BJ (cell line): ENCODE results near the gene KRT4. TPM values are rescaled to one million over a fixed set of nuclear protein-coding genes. Genes with fewer than 3 reads are reported as not detected.

ENCODE experiments used
- CTCF ChIA-PET: fragments of 350-600 bp; formaldehyde crosslinking; extraction: SDS; loops from one replicate; lab custom pipeline; 2021; ENCODE audit warnings: antibody characterized with exemption, inconsistent platforms; lab: Yijun Ruan, JAX
- POLR2A ChIA-PET: fragments of 300-600 bp; sonication (Branson Sonifier 250); formaldehyde crosslinking; extraction: SDS; loops from one replicate; lab custom pipeline; 2021; ENCODE audit warnings: antibody characterized with exemption; lab: Charles Lee
- DNase-seq: peaks from one replicate; pipeline ENCODE4 v3.0.0-alpha.2; 2011; ENCODE audit warnings: low read depth
- H3K27me3 ChIP-seq: 2 replicates; pipeline ENCODE4 v1.6.0; 2011; ENCODE audit warnings: low read length; ENCODE audit not compliant: control insufficient read depth, insufficient read depth
- H3K36me3 ChIP-seq: 2 replicates; pipeline ENCODE4 v1.5.1; 2011; ENCODE audit warnings: low read length; ENCODE audit not compliant: control insufficient read depth, insufficient read depth
- H3K4me3 ChIP-seq: 2 replicates; pipeline ENCODE4 v1.5.1; 2011; ENCODE audit warnings: low read depth, mild to moderate bottlenecking, control low read depth, low read length
- CTCF ChIP-seq: IDR thresholded peaks from 2 replicates; pipeline ENCODE4 v1.5.1; 2011; ENCODE audit warnings: low read depth, mild to moderate bottlenecking, control low read depth, inconsistent platforms, low read length, moderate library complexity; ENCODE audit not compliant: insufficient read depth
- polyA plus RNA-seq: library from polyadenylated mRNA; depleted of rRNA; stranded (reverse); fragments of >200 nt; gene quantifications from 2 replicates; pipeline ENCODE4 v1.2.3, GENCODE V29; 2011

KRT4 gene
- polyA plus RNA-seq, 1 experiment: 0.12 TPM

- TF ChIP-seq CTCF: no peak
- POLR2A ChIA-PET: no interaction called here
- DNase-seq: no peak
- no peaks in the 10 kb centered on the region for H3K36me3 ChIP-seq
- CTCF ChIA-PET: no interaction called here
- peaks cover 5% of the 10 kb centered on the region for H3K27me3 ChIP-seq
- no peak overlapping the region for H3K4me3 ChIP-seq
Observed at GRCh38 chr12:52771088-52771487, 42.8 kb downstream of the KRT4 start.

- ChIA-PET CTCF (no interaction called here), POLR2A (no interaction called here)
- H3K27me3 ChIP-seq: peaks cover 7% of the 10 kb centered on the region
- H3K4me3 ChIP-seq: no peak overlapping the region
- TF ChIP-seq CTCF: no peak
- H3K36me3 ChIP-seq: no peaks in the 10 kb centered on the region
- no peak for DNase-seq
Observed at GRCh38 chr12:52769946-52770345, 44.0 kb downstream of the KRT4 start.

GRCh38 chr12:52769354-52769753, 44.6 kb downstream of the KRT4 start:
- ChIA-PET CTCF (interaction anchor here (1.4 kb wide), 1 partner anchor 12 kb away, joined by 3 read pairs; no protein-coding TSS in a partner anchor), POLR2A (no interaction called here)
- DNase-seq: no peak
- Histone ChIP-seq H3K36me3 (no peaks in the 10 kb centered on the region), H3K27me3 (peaks cover 7% of the 10 kb centered on the region), H3K4me3 (no peak overlapping the region)
- no peak for TF ChIP-seq CTCF

- TF ChIP-seq CTCF: no peak
- Histone ChIP-seq H3K4me3 (no peak overlapping the region), H3K36me3 (no peaks in the 10 kb centered on the region), H3K27me3 (peaks cover 7% of the 10 kb centered on the region)
- ChIA-PET POLR2A (no interaction called here), CTCF (interaction anchor here (1.4 kb wide), 1 partner anchor 12 kb away, joined by 3 read pairs; no protein-coding TSS in a partner anchor)
- DNase-seq: no peak
Observed at GRCh38 chr12:52768479-52769200, 45.3 kb downstream of the KRT4 start.

- no peak for DNase-seq
- Histone ChIP-seq H3K27me3 (peaks cover 6% of the 10 kb centered on the region), H3K4me3 (no peak overlapping the region), H3K36me3 (no peaks in the 10 kb centered on the region)
- no peak for TF ChIP-seq CTCF
- ChIA-PET POLR2A (no interaction called here), CTCF (no interaction called here)
Observed at GRCh38 chr12:52767427-52767826, 46.5 kb downstream of the KRT4 start.
